Muscle of arm (tissue), 14 donors: ENCODE measurements around the gene ABLIM2. TPM values are rescaled to one million over a fixed set of nuclear protein-coding genes. Genes with fewer than 3 reads are reported as not detected.

Experiments
- DNase-seq: peaks from one replicate; pipeline ENCODE4 v3.0.0-alpha.2; 2013
- long read RNA-seq, 11 donors: transcript quantifications; one replicate each; lab custom pipeline, GENCODE V29; 2026
- polyA plus RNA-seq, 12 donors: library from polyadenylated mRNA; unstranded; fragments of 120-200 nt; gene quantifications; one replicate each; pipeline ENCODE4 v1.2.1, GENCODE V29; 2013; ENCODE audit not compliant: insufficient read length in 12 of 12

The ABLIM2 gene
- polyA plus RNA-seq: 10 to 100 TPM in 6 of 12 donors, 1 to 10 TPM in 5, not detected in 1; 3.8 to 23.0 (median 14.9) TPM
- long read RNA-seq, donor 1, partial matches to known transcripts: 12 of 14 reads
- long read RNA-seq, donor 1, other reads (novel, unspliced or antisense): 0 of 14 reads
- long read RNA-seq, donor 2: 0 reads
- long read RNA-seq, donor 3: 0 reads
- long read RNA-seq, donor 4: 0 reads
- long read RNA-seq, donor 5: 0 reads
- long read RNA-seq, donor 6: 0 reads
- long read RNA-seq, donor 7: 0 reads
- long read RNA-seq, donor 8: 0 reads
- long read RNA-seq, donor 9: 0 reads
- long read RNA-seq, donor 10: 0 reads
- long read RNA-seq, donor 11: 0 reads

- peak; percentile 98 for DNase-seq
Observed at GRCh38 chr4:8158710-8159536, at the start of gene ABLIM2. TSS of gene ABLIM2 (minus strand) at chr4:8158813. CDS start at chr4:8158689, 124 bp downstream.

- no peak for DNase-seq
Observed at GRCh38 chr4:8207314-8207713, 48.7 kb upstream of the ABLIM2 start.

- no peak for DNase-seq
Observed at GRCh38 chr4:8205749-8206611, 47.4 kb upstream of the ABLIM2 start.

DNA sequence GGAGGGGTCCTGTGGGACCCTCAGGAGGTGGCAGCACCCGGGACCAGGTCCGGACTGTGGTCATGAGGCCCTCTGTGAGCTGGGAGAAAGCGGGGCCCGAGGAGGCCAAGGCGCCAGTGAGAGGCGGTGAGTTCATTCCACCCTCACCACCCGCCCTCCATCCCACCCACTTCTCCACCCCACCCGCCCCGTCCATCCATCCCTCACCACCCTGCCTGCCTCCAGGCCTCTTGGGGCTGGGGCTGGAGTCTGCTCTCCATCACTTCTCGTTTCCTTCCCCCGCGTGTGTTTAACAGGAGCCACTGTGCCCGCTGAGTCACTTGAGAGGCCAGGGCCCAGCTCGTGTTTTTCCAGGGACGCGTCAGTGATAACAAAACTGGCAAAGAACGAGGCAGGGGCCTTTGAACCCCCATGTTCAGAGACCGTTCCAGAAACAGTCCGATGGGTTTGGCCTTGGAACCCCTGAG, 46.7 kb upstream of the ABLIM2 start:
- no peak for DNase-seq

GRCh38 chr4:8204576-8205227, 46.1 kb upstream of the ABLIM2 start:
- DNase-seq: no peak

DNA sequence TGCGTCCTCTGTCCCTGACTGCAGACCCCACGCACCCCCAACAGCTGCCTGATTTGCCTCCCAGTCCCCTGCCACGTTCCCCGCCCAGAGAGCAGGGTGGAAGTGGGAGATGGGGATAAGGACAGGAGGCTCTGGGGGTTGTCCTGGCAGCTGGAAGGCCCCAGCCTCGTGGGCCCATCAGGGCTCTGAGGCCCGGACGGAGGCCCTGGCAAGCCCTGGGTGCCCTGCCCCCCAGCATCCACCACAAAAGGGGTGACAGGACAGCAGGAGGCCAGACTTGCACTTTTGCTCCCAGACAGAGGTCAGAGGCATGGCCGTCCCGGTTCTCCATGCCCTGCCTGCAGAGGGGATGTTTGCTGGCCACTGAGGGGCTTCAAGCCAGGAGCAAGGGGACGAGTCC, 45.2 kb upstream of the ABLIM2 start:
- no peak for DNase-seq

DNA sequence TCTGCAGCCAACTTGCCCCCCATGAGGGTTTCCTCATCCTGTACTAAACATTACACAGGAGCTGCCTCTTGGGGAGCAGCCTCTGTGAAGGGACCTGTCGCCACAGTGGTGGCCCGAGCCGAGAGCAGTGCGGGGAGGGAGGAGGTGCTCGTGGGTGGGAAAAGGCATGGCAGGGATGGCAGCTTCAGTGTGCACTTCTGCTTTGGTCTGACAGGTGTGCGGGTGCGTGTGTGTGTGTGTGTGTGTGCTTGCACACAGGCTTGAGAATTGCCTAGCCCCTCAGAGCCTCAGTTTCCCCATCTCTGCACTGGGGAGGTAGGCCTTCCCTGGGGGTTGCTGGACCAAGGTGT, 44.4 kb upstream of the ABLIM2 start:
- no peak for DNase-seq

DNA sequence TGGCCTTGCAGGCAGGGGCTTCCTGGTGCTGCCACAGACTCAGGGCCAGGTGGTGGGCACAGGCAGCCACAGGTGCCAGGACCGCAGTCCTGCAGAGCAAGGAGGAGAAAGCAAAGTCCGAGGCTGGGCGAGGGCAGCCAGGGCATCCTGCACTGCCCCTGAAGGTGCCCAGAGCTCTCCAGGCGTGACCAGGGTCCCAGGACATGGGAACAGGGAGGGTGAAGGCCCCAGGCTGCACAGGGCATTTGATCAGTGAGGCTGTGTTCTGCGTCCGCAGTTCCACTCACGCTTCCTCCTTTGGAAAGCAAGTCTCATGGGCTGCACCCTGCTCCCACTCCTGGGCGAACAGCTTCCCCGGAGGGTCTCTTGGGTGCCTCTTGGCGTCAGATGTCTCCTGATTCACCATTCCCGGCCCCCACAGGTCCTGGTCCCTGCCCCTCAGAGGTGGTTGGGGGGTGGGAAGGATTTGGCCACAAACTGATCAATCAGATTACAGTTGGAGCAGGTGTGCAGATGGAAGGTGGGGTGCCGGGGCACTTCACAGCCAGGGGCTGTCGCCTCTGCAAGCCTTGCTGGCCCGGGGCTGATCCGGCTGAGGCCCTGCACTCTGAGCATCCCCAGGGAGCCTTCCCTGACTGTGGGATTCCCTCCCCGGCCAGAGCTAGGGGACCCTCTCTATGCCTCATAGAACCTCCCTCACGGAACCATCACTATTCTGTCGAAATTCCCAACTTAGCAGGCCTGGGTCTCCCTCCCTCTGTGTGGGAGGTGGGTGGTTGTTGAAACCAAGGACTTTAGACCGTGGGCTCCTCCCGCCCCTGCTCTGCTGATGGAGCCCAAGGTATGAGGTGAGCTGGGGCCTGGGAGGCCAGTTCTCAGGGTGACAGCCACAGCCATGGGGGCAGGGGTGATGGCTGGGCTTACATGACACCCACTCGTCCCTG, 43.8 kb upstream of the ABLIM2 start:
- no peak for DNase-seq

- no peak for DNase-seq
Observed at GRCh38 chr4:8201321-8201781, 42.7 kb upstream of the ABLIM2 start.

GRCh38 chr4:8200302-8200975, 41.8 kb upstream of the ABLIM2 start:
- no peak for DNase-seq

GRCh38 chr4:8199594-8200301, 41.1 kb upstream of the ABLIM2 start:
- DNase-seq: no peak

DNA sequence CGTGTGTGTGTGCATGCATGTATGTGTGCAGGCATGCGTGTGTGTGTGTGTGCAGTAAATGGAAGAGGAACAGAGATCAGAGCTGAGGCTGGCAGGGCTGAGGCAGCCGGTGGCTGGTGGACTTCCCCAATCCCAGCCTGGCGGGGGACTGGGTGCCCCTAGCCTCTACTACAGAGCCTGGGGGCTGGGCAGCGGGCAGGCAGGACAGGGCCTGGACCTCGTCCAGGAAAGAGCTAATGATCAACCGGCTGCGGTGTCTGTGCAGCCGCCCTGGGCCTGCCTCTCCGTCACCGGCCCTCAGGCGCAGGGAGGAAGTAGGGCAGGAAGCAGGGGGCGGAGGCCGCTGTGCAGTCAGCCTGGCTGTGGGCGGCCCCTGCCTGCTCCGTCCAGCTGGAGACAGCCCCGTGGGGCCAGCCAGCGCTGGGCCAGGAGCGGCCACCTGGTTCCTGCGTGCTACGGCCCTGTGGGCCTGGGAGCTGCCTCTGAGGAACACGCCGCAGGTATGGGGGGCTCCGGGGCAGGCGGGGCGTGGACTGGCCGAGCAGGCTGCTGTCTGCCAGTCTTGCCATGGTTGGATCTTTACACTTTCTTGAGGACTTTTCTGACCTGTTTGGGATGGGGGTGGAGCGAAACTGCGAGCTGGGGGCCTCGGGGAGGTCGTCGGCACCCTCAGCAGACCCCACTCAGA, 40.4 kb upstream of the ABLIM2 start, which contains the start of gene SH3TC1:
Gene SH3TC1, plus strand, starts transcription at position 385 of the 688 bp plus-strand sequence. CDS start 5,905 bp downstream, outside the sequence.
- DNase-seq: peak; percentile 84

DNA sequence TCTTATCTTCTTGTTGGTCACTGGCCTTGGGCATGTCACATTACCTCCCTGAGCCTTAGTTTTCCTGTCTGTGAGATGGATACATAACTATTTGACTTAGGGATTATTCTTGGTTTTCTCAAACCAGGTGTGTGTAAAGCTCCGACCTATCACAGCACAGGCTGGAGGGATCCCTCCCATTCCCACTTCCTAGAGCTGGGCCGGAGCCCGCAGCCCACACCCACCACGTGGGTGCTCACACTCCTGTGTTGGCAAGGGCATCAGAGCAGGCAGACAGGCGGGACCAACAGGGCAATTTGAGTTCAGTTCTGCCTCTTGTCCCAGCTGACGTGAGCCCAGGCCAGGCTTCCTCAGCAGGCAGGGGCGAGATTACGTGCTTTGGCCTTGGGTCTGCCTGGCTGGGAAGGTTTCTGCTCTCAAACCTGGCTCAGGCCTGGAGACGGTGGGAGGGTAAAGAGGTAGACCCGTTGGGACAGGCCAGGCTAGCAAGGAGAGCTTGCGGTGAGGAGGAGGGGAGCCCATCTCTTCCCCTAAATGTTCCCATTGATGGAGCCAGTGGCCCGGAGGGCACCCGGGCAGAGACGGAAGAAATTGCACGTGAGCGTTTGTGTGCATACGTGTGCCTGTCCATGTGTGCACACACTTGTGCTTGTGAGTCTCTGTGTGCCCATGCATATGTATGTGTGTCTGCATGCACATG, 39.7 kb upstream of the ABLIM2 start:
- no peak for DNase-seq

DNA sequence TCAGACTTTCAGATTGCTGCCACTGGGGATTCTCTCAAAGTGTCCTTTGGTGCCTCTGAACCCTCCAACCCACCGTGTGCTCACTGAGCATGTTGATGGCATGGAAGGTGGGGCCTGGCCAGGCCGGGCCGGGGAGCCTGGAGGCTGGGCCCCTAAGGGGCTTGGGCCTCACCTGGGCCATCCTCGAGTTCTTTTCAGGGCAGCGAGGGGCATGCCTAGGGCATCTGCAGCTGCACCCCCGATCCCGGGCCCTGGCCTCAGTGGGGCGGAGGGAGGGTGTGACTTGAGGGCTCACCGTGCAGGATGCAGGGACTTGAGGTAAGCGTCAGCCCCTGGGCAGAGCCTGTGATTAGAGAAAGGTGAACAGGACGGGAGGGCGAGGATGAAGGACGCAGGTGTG, 38.9 kb upstream of the ABLIM2 start:
- DNase-seq: no peak

- no peak for DNase-seq
Observed at GRCh38 chr4:8195841-8196458, 37.3 kb upstream of the ABLIM2 start.

DNA sequence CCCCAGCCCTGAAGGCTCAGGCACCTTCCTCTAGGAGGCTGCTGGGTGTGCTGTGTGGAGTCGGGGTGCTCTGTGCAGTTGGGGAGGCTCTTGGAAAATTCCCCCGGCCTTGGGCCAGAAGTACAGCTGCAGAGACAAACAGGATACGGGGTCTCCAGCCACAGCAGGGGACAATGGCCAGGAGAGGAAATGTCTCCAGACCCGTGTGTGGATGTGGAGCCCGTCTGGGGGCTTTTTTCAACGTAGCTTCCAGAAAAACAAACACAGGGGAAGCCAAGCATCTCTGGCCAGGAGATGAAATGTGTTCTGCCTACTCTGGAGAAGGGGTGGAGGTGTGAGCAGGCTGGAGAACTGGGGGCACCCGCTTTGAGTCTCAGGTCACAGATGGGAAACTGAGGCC, 36.8 kb upstream of the ABLIM2 start:
- no peak for DNase-seq
